NT2/D1 (cell line): Measurements from ENCODE around the gene PAK1IP1.
"Not testable (repeated sequence)": the region's sequence is repeated elsewhere in the genome, so short reads cannot be mapped to it uniquely, and the experiment has no call there.

ENCODE experiments used
- DNase-seq: peaks from one replicate; pipeline ENCODE4 v3.0.0-alpha.2; 2011; ENCODE audit warnings: low read depth, low spot score
- H3K27me3 ChIP-seq: 2 replicates; pipeline ENCODE4 v1.6.0; 2011; ENCODE audit warnings: mild to moderate bottlenecking; ENCODE audit not compliant: insufficient read length, insufficient read depth
- H3K36me3 ChIP-seq: 2 replicates; pipeline ENCODE4 v1.6.1; 2011; ENCODE audit warnings: mild to moderate bottlenecking, low read length, mixed read lengths; ENCODE audit not compliant: insufficient read depth, insufficient read length
- H3K4me1 ChIP-seq: 2 replicates; pipeline ENCODE4 v1.5.1; 2011; ENCODE audit not compliant: insufficient read depth, insufficient read length
- H3K4me3 ChIP-seq: 2 replicates; pipeline ENCODE4 v1.5.1; 2011; ENCODE audit warnings: low read depth; ENCODE audit not compliant: insufficient read length
- H3K9ac ChIP-seq: 2 replicates; pipeline ENCODE4 v1.6.0; 2011; ENCODE audit warnings: low read depth; ENCODE audit not compliant: insufficient read length
- H3K9me3 ChIP-seq: 2 replicates; pipeline ENCODE4 v1.5.1; 2011; ENCODE audit warnings: mild to moderate bottlenecking, low read length; ENCODE audit not compliant: insufficient read depth
- SUZ12 ChIP-seq: IDR thresholded peaks from 2 replicates; pipeline ENCODE4 v1.6.1; 2011; ENCODE audit not compliant: insufficient read length, insufficient read depth; ENCODE audit errors: extremely low read depth
- YY1 ChIP-seq: IDR thresholded peaks from 2 replicates; pipeline ENCODE4 v1.6.1; 2011; ENCODE audit not compliant: insufficient read length, insufficient read depth
- ZNF274 ChIP-seq: IDR thresholded peaks from 2 replicates; pipeline ENCODE4 v1.6.1; 2011; ENCODE audit warnings: mild to moderate bottlenecking, low read depth, low read length

Gene PAK1IP1

DNA sequence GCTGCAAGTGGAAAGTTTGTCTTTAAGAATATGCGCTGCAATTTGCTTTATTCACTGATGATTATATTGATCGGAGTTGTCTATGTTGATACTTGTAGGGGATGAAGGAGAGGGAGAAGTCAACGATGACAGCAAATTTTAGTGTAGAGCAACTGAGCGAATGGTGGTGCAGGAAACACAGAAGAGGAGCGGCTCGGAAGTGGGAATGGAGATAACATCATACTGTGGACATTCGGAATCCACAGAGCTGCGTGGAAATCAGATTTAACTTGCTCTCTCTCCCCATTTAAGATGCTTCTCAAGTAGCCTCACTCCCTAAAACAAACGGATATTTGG, 52.1 kb downstream of the PAK1IP1 start:
- no peak overlapping the region for H3K4me3 ChIP-seq
- no peaks in the 10 kb centered on the region for H3K4me1 ChIP-seq
- TF ChIP-seq ZNF274 = no peak
- no peak for TF ChIP-seq YY1
- no peak for TF ChIP-seq SUZ12

DNA sequence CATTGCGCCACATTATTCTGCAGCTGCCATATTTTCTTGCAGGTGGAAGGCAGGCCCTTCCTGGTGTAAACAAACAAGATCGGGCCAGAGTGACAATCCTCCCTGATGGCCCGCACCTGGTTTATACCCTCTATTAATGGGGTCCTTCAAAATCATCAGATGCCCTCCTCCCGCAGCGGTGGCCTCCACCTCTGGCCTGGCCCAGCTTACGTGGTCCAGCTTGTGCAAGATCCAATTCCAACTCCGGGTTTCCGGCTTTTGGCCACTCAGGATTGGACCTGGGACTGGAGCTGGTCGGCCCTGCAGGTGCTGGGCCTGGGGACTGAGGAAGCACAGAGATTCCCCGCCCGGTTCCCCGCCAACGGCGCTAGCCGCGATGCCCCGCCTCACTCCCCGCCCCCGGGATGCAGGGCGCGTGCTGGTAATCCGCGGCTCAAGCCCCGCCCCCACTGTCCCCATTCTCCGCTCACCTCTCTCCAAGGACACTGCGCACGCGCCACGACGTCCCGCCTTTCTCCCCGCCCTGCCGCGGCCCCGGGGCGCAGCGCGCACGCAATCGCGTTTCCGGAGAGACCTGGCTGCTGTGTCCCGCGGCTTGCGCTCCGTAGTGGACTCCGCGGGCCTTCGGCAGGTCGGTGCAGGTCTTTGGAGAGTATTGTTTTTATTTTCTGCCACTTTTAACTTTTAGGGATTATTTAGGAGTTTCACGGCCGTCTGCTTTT, 52.6 kb downstream of the PAK1IP1 start, which contains the start of gene TMEM14B:
Gene TMEM14B (plus strand): TSS at position 555 of the 722 bp plus-strand sequence. CDS start 1,441 bp downstream, outside the sequence.
- Histone ChIP-seq H3K4me3 (peak within 1 kb of the TSS; percentile 83), H3K27me3 (no peaks in the 10 kb centered on the region), H3K9me3 (no peaks in the 10 kb centered on the region), H3K36me3 (peaks cover 27% of the 10 kb centered on the region), H3K4me1 (no peaks in the 10 kb centered on the region), H3K9ac (peak within 1 kb of the TSS; percentile 89)
- TF ChIP-seq YY1 (no peak), ZNF274 (no peak), SUZ12 (no peak)
- peak; percentile 92 for DNase-seq

More for the DNA sequence above, 52.1 kb downstream of the PAK1IP1 start:
- Histone ChIP-seq H3K36me3 (peaks cover 27% of the 10 kb centered on the region), H3K9ac (peak overlapping the region; percentile 16), H3K27me3 (no peaks in the 10 kb centered on the region), H3K9me3 (no peaks in the 10 kb centered on the region)
- no peak for DNase-seq

DNA sequence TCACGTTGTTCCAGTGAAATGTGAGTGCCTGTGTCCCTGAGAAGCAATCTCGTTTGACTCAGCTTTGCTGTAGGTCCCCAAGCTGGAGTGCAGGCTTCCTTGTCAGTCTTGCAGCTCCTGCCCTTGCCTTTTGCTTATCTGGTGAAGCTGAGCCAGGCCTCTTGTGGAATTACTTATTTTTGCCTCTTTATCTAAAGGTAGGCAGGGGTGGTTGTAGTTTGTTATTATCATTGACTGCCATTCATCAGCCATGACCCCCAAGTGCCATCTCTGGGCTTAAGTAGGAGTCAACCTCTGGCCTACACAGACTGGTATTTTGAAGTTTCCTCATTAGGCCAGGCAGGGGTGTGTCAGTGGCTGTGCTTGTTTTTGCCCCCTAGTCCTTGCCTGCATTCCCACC, 55.0 kb downstream of the PAK1IP1 start:
- DNase-seq = no peak
- Histone ChIP-seq H3K36me3 (peaks cover 47% of the 10 kb centered on the region), H3K4me3 (no peak overlapping the region), H3K9ac (no peak overlapping the region), H3K4me1 (no peaks in the 10 kb centered on the region), H3K9me3 (no peaks in the 10 kb centered on the region), H3K27me3 (no peaks in the 10 kb centered on the region)
- TF ChIP-seq ZNF274 = no peak
- TF ChIP-seq YY1 = no peak
- no peak for TF ChIP-seq SUZ12

DNA sequence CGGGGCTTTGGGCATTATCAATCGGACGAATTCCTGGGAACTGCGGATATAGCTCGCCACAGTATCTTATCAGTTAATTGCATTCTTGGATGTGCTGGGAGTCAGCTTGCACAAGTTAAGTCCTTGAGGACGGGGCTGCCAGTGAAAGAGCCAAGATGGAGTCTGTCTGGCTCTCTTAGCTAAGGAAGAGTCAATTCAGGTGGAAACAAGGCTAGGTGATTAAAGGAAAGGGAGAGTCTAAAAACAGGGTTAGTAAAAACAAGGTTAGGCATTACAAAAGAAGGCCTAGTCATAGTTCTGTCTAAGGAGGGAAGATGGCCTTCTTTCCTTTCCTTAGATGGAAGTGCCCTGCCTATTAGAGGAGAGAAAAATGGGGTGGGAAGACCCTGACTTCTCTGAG, 55.8 kb downstream of the PAK1IP1 start:
- peaks cover 53% of the 10 kb centered on the region for H3K36me3 ChIP-seq
- not testable (repeated sequence) for DNase-seq, H3K4me3 ChIP-seq, H3K9me3 ChIP-seq, H3K4me1 ChIP-seq, H3K27me3 ChIP-seq, H3K9ac ChIP-seq

DNA sequence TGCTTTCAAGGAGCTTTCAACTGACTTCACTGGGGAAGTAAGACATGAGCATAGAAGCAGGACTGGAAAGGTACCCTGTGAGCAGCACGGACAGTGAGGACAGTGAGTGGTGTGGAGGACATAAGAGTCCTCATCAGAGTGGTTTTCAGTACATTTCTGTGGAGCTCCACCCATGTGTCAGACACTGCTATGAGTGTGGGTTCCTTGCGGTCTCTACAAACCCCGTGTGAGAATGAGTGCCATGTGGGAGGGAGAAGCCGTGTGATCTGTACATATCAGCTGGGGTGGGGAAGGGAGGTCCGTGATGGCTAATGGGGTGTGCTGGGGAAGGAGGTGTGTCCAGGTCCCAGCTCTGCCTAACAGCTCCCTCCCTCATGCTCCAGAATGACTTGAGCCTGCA, 57.0 kb downstream of the PAK1IP1 start:
- H3K4me3 ChIP-seq, H3K9me3 ChIP-seq, H3K4me1 ChIP-seq, H3K27me3 ChIP-seq, H3K9ac ChIP-seq, DNase-seq: not testable (repeated sequence)
- H3K36me3 ChIP-seq = peaks cover 61% of the 10 kb centered on the region

DNA sequence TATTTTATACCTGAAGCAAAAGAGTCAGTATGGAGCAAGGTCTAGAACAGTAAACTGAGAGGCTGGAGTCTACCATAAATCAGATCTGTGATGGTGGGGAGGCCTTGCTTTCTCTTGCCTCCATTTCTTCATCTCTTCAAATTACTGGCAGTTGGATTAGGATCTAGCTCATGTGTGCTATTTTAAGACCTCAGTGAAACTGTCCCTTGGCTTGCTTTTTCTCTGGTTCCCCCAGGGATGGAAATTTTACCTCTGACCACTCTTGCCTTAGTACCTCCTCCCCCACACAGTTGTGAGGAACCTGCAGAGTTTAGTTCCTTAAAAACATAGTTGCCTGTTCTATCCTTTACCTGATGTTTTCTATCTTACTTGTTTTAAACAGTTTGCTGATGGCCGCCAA, 61.3 kb downstream of the PAK1IP1 start:
- Histone ChIP-seq H3K9me3 (no peaks in the 10 kb centered on the region), H3K4me1 (peaks cover 2% of the 10 kb centered on the region), H3K4me3 (no peak overlapping the region), H3K36me3 (peaks cover 68% of the 10 kb centered on the region), H3K9ac (no peak overlapping the region), H3K27me3 (no peaks in the 10 kb centered on the region)
- no peak for DNase-seq
- TF ChIP-seq YY1 (no peak), SUZ12 (no peak)
